NT2/D1 (cell line): Measurements from ENCODE around the gene BRINP3.

Source experiments
- DNase-seq: peaks from one replicate; pipeline ENCODE4 v3.0.0-alpha.2; 2011; ENCODE audit warnings: low read depth, low spot score
- H3K27me3 ChIP-seq: 2 replicates; pipeline ENCODE4 v1.6.0; 2011; ENCODE audit warnings: mild to moderate bottlenecking; ENCODE audit not compliant: insufficient read length, insufficient read depth
- H3K36me3 ChIP-seq: 2 replicates; pipeline ENCODE4 v1.6.1; 2011; ENCODE audit warnings: mild to moderate bottlenecking, low read length, mixed read lengths; ENCODE audit not compliant: insufficient read depth, insufficient read length
- H3K4me1 ChIP-seq: 2 replicates; pipeline ENCODE4 v1.5.1; 2011; ENCODE audit not compliant: insufficient read depth, insufficient read length
- H3K4me3 ChIP-seq: 2 replicates; pipeline ENCODE4 v1.5.1; 2011; ENCODE audit warnings: low read depth; ENCODE audit not compliant: insufficient read length
- H3K9ac ChIP-seq: 2 replicates; pipeline ENCODE4 v1.6.0; 2011; ENCODE audit warnings: low read depth; ENCODE audit not compliant: insufficient read length
- H3K9me3 ChIP-seq: 2 replicates; pipeline ENCODE4 v1.5.1; 2011; ENCODE audit warnings: mild to moderate bottlenecking, low read length; ENCODE audit not compliant: insufficient read depth
- SUZ12 ChIP-seq: IDR thresholded peaks from 2 replicates; pipeline ENCODE4 v1.6.1; 2011; ENCODE audit not compliant: insufficient read length, insufficient read depth; ENCODE audit errors: extremely low read depth
- YY1 ChIP-seq: IDR thresholded peaks from 2 replicates; pipeline ENCODE4 v1.6.1; 2011; ENCODE audit not compliant: insufficient read length, insufficient read depth
- ZNF274 ChIP-seq: IDR thresholded peaks from 2 replicates; pipeline ENCODE4 v1.6.1; 2011; ENCODE audit warnings: mild to moderate bottlenecking, low read depth, low read length

The BRINP3 gene

DNA sequence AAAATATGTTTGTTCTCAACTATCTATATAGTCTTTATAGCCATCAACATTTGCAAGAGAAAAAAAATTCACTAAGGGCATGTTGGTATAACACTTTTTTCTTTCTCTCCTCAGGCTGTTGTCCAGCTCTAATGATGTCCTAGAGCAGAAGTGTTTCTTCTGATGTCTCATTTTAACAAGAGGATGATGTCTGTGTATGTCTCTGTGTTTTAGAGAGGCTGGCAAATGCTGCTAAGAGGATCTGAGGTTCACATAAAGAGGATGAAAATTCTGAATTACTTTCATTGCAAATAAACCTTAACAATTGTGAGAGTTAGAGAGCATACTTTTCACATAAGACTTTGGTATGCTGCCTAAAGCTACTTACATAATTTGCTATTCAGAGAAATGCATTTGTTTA is 2.6 kb upstream of the BRINP3 start:
- TF ChIP-seq SUZ12: no peak
- TF ChIP-seq YY1: no peak
- no peak for TF ChIP-seq ZNF274
- peaks cover 32% of the 10 kb centered on the region for H3K27me3 ChIP-seq
- DNase-seq: no peak
- H3K4me3 ChIP-seq: no peak overlapping the region
- H3K36me3 ChIP-seq: no peaks in the 10 kb centered on the region
- no peak overlapping the region for H3K9ac ChIP-seq
- no peaks in the 10 kb centered on the region for H3K4me1 ChIP-seq
- no peaks in the 10 kb centered on the region for H3K9me3 ChIP-seq

DNA sequence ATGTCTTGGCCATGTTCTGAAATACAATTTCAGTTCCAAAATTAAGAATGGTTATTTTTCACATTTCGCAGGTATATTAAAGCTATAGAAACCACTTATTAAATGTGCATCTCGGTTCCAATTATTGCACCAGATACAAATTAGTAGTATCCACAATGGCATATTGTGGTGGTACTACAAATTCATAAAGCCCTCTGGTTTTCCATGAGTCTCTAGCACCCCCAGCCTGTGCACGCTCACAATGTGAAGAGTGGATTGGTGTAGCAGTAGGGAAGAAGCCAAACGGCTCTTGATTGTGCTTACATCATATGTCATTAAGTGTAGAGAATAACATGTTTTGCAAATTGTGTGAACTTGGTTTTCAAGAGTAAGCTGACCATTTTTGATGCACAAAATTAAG is 1.9 kb upstream of the BRINP3 start:
- H3K9ac ChIP-seq: no peak overlapping the region
- H3K9me3 ChIP-seq: no peaks in the 10 kb centered on the region
- H3K36me3 ChIP-seq: no peaks in the 10 kb centered on the region
- peaks cover 39% of the 10 kb centered on the region for H3K27me3 ChIP-seq
- DNase-seq: no peak
- TF ChIP-seq SUZ12 (no peak), YY1 (no peak), ZNF274 (no peak)
- no peaks in the 10 kb centered on the region for H3K4me1 ChIP-seq
- peak overlapping the region; percentile 64 for H3K4me3 ChIP-seq

DNA sequence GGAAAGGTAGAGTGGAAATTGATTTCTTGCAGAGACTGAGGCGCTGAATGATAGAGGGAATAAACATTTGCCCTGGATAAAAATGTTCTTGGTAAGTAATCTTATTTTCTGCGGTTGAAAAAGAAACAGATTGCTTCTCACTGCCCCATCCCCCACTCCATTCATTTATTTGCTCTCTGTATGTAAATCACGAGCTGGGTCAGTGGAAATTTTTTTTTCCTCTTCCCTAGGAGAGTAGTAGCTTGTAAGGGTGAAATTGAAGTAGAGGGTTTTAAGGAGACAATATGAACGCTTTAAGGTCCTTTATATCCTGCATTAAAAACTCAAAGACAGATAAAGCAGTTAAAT is 1.4 kb upstream of the BRINP3 start:
- peaks cover 44% of the 10 kb centered on the region for H3K27me3 ChIP-seq

DNA sequence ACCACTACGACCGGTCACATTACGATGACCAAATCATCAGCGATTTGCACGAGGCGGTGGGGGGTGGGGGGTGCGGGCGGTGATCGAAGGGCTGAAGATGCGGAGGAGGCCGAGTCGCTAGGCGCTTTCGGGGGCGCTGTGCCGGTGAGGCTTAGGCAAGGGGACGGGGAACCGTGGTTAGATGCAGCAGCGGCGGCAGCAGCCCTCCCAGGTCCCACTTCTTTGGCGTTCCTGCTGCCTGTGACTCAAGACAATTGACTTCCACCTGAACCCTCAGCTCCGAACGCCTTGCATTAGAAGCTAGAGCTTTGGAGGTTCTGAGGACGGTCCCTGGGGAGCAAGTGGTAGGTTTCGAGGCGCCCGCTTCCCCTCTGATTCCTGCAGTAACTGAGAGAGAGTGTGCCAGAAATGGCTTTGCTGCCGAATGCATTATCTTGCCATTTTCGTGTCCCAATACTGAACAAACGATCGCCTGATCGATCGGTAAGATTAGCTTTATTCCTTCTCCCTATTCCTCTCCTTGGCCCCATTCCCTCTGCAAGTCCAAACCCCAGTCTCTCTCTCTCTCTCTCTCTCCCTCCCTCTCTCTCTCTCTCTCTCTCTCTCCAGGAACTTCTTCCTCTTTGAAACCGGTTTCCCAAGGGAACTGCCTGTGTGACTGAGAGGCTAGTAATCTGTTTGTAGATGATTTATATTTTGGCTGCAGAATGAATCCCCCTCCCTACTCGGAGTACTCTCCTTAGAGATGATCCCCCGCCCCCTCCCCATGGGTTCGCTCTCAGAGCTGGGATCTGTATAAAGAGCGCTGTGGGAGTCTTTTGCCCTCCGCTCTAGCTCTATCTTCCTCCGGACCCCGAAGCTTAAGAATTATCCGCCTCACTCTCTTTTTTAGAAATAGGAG is 735 bp upstream of the BRINP3 start:
- Histone ChIP-seq H3K27me3 (peaks cover 48% of the 10 kb centered on the region), H3K36me3 (no peaks in the 10 kb centered on the region), H3K9me3 (no peaks in the 10 kb centered on the region), H3K9ac (peak overlapping the region; percentile 62), H3K4me3 (peak overlapping the region; percentile 64), H3K4me1 (no peaks in the 10 kb centered on the region)
- DNase-seq: peak; percentile 54
- TF ChIP-seq YY1 (no peak), SUZ12 (no peak), ZNF274 (no peak)

More for the DNA sequence above, 1.4 kb upstream of the BRINP3 start:
- H3K36me3 ChIP-seq: no peaks in the 10 kb centered on the region
- no peak for DNase-seq
- no peaks in the 10 kb centered on the region for H3K4me1 ChIP-seq
- TF ChIP-seq SUZ12 (no peak), ZNF274 (no peak), YY1 (no peak)
- peak overlapping the region; percentile 46 for H3K9ac ChIP-seq
- no peaks in the 10 kb centered on the region for H3K9me3 ChIP-seq
- peak overlapping the region; percentile 64 for H3K4me3 ChIP-seq

DNA sequence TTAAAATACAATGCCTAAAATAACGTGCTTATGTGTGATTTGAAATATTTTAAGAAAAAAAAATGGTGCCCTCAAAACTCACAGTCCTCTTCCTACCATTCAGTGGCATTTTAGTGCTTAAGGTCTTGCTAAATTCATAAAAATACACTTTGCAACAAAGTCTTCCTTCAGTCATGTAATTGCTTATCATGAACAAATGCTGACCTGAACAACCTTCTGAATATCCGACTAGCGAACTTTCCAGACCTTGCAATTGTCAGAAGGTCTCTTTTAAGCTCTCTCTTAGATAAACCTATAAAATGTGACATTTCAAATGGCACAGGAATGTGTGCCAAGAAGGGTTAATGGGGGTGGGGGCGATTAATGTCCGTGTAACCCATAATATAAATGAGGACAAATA is 858 bp downstream of the BRINP3 start:
- DNase-seq: no peak
- H3K4me1 ChIP-seq: no peaks in the 10 kb centered on the region
- no peak overlapping the region for H3K4me3 ChIP-seq
- H3K27me3 ChIP-seq: peaks cover 48% of the 10 kb centered on the region
- no peaks in the 10 kb centered on the region for H3K36me3 ChIP-seq
- H3K9ac ChIP-seq: no peak overlapping the region
- TF ChIP-seq ZNF274 (no peak), SUZ12 (peak; percentile 29), YY1 (no peak)
- H3K9me3 ChIP-seq: no peaks in the 10 kb centered on the region

DNA sequence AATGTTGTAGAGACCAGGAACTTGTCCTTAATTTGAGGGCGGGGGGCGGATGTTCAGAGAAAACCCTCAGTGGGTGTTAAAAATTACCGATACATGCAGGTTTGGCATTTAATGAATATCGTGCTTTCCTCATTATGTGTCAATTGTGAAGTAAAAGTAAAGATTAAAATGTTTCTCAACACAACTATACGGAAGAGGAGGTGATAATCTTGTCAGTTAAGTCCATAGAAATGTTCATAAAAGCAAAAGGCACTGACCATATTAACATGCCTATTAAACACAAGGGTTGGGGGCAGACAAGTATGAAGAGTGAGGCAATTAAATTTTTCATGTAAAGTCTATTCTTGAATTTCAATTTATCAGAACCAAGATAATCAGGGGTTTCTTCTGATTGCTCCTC is 1.3 kb downstream of the BRINP3 start:
- Histone ChIP-seq H3K27me3 (peaks cover 48% of the 10 kb centered on the region), H3K36me3 (no peaks in the 10 kb centered on the region), H3K9me3 (no peaks in the 10 kb centered on the region), H3K4me3 (peak overlapping the region; percentile 53), H3K4me1 (no peaks in the 10 kb centered on the region), H3K9ac (no peak overlapping the region)
- DNase-seq: no peak
- TF ChIP-seq YY1: no peak
- TF ChIP-seq SUZ12: no peak
- TF ChIP-seq ZNF274: no peak

DNA sequence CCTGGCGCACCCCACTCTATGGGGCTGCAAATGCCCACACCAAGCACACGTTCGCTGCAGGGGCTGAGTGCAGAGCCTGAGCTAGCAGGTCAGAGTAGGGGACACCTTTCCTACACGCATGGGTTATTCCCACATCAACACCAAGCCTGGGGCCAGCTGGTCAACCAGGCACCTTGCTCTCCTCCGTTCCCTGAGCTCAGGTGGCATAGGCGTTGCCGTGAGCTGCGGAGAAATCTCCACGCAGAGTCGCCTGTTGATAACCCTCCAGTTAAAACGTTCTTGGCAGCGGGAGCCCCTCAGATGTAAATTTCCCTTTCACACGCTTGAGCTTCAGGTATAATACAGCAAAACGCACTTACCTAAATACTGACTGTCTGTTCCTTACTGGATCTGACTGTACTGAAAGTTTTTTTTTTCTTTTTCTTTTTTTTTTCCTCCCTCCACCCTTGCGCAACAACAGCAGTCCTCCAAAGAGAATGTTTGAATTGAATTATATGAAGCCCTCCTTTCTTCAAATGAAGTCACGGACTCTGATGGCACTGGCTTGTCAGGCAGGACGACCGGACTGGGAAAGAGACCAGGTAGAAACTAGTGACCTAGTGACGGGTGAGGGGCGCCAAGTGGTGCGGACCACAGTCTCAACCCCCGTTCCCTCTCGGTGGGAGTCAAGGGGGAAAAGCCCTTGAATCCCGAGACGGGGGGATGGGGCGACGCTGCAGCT is 2.1 kb downstream of the BRINP3 start:
- Histone ChIP-seq H3K9ac (peak overlapping the region; percentile 27), H3K36me3 (no peaks in the 10 kb centered on the region), H3K4me3 (peak overlapping the region; percentile 53), H3K9me3 (no peaks in the 10 kb centered on the region), H3K27me3 (peaks cover 48% of the 10 kb centered on the region), H3K4me1 (no peaks in the 10 kb centered on the region)
- DNase-seq: no peak
- no peak for TF ChIP-seq ZNF274
- TF ChIP-seq SUZ12: peak; percentile 2
